Activated CD4-positive, alpha-beta T cell treated with anti-CD3 and anti-CD28 coated beads for 36 hours (primary cell): ENCODE measurements around the gene RFFL. TPM values are rescaled to one million over a fixed set of nuclear protein-coding genes. Genes with fewer than 3 reads are reported as not detected.

ENCODE experiments used
- ATAC-seq: fragments of 200-7000 bp; cut with Tn5 transposase; one replicate; pipeline ENCODE4 v1.10.0; 2021; ENCODE audit warnings: mild to moderate bottlenecking, moderate library complexity
- CTCF ChIA-PET: fragments of 350-600 bp; sonication (Branson Sonifier 250); formaldehyde crosslinking; loops from one replicate; lab custom pipeline; 2021; ENCODE audit warnings: antibody characterized with exemption; lab: Charles Lee
- POLR2A ChIA-PET: fragments of 350-600 bp; sonication (Branson Sonifier 250); formaldehyde crosslinking; loops from one replicate; lab custom pipeline; 2021; ENCODE audit warnings: antibody characterized with exemption, inconsistent platforms; lab: Charles Lee
- DNase-seq: peaks from one replicate; pipeline ENCODE4 v3.0.0-alpha.2; 2020
- H3K27ac Mint-ChIP-seq: one replicate; pipeline ENCODE4 v1.8.0; 2021; ENCODE audit warnings: mixed read lengths
- H3K27me3 Mint-ChIP-seq: one replicate; pipeline ENCODE4 v1.8.0; 2021; ENCODE audit warnings: mixed read lengths
- H3K36me3 Mint-ChIP-seq: one replicate; pipeline ENCODE4 v1.8.0; 2021; ENCODE audit warnings: low read depth, mixed read lengths
- H3K4me1 Mint-ChIP-seq: one replicate; pipeline ENCODE4 v1.8.0; 2021; ENCODE audit warnings: mixed read lengths
- H3K4me3 Mint-ChIP-seq: one replicate; pipeline ENCODE4 v1.8.0; 2021; ENCODE audit warnings: mild to moderate bottlenecking, moderate library complexity, mixed read lengths
- H3K9me3 Mint-ChIP-seq: one replicate; pipeline ENCODE4 v1.8.0; 2021; ENCODE audit warnings: low read depth, mixed read lengths
- intact Hi-C, 2 experiments: fragments of 100-400 bp; cut with DNase I in 1 of 2; cut with micrococcal nuclease in 1 of 2; formaldehyde crosslinking; loops; one replicate each; pipeline versions ENCODE4 v1.14.2 to v1.15.1; 2022 to 2024; cut with DNase I, micrococcal nuclease
- total RNA-seq, 2 experiments: library from RNA; stranded (reverse); gene quantifications; one replicate each; pipeline ENCODE4 v1.2.3, GENCODE V29; 2021

RFFL gene
- total RNA-seq, 2 experiments from 2014 or later: 19.2 to 22.9 TPM

DNA sequence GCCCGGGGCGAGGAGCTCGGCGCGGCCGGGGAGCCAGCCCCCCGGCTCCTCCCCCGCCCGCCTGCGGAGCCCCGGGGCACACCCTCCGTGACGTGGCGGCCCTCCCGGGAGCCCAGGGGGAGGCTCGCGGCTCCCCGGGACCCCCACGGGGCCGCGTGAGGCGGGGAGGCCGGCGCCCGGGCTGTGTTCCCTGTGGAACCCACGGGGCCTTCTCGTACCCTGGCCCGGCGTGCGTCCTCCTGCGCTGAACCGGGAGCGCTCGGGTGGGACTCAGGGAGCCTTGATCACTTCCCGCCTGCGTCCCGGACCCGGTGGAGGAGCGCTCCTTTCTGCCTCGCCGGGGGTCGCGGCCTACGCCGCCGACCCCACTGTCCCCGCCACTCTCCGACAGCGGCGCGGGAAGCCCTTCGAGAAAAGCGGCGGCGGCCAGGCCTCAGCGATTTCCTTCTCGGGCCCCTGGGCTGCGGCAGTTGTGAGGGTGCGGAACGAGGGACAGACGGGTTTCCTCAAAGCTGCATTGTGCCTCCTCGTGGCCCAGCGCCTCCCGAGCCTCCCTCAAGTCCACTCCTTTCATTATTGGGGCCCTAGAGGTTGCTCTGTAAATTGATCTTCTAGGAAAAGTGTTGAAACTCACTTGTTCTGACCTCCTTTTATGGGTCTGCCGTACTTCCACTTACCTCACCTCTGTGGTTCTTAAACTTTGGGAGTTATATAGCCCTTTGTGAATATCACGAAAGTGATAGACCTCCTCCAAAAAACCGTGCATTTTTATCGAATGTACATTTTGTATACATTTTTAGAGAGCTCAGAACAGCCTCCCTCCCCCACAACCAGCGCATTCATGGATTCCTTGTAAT, 82.6 kb downstream of the RFFL start:
- POLR2A ChIA-PET: interaction anchor here (0.6 to 1.5 kb wide), 7 partner anchors 10 to 603 kb away, joined by 3 to 5 read pairs (median 4); no protein-coding TSS in a partner anchor

DNA sequence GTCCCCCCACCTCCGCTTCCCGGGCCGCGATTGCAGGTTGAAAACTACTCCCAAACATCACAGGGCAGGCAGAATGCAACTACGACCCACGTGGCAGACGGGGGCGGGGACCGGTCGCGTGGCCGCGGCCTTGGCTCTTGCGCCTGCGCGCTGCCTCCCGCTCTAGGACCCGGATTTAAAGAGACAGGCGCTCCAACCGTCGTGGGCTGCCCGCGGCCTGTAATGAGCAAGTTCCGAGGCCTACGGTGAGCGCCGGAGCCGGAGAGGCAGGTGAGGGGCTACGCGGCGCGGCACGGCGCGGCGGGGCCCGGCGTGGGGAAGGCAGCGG, 83.2 kb downstream of the RFFL start, which contains the start of gene LIG3:
TSS of gene LIG3 (plus strand) at position 160 of the 328 bp plus-strand sequence. CDS start 2,494 bp downstream, outside the sequence.
- H3K9me3 Mint-ChIP-seq: no peaks in the 10 kb centered on the region
- peaks cover 20% of the 10 kb centered on the region for H3K36me3 Mint-ChIP-seq
- H3K4me1 Mint-ChIP-seq: peaks cover 47% of the 10 kb centered on the region
- intact Hi-C loops: loop anchor here (1.0 to 10.0 kb wide), 11 partner anchors 19 to 829 kb away; partner anchors contain the start of genes AP2B1 (in 1 of the 2), CCT6B (in 1 of the 2), NLE1 (in 1 of the 2) and RAD51D (in 1 of the 2)
- DNase-seq (peak; percentile 97), ATAC-seq (peak; percentile 86)
- CTCF ChIA-PET: interaction anchor here (0.9 to 4.9 kb wide), 7 partner anchors 19 to 401 kb away, joined by 3 to 25 read pairs (median 4); partner anchors contain the start of genes CCT6B, RAD51D, TMEM132E and ZNF830
- H3K27me3 Mint-ChIP-seq: no peaks in the 10 kb centered on the region
- H3K4me3 Mint-ChIP-seq: peak within 1 kb of the TSS; percentile 86
- peak within 1 kb of the TSS; percentile 98 for H3K27ac Mint-ChIP-seq
- POLR2A ChIA-PET: interaction anchor here (0.6 to 1.5 kb wide), 4 partner anchors 16 to 140 kb away, joined by 3 to 4 read pairs (median 4); no protein-coding TSS in a partner anchor

More for the DNA sequence above, 82.6 kb downstream of the RFFL start:
- Mint-ChIP-seq H3K4me3 (peak overlapping the region; percentile 86), H3K27ac (peak overlapping the region; percentile 93), H3K9me3 (no peaks in the 10 kb centered on the region), H3K27me3 (no peaks in the 10 kb centered on the region), H3K4me1 (peaks cover 50% of the 10 kb centered on the region), H3K36me3 (peaks cover 20% of the 10 kb centered on the region)
- peak; percentile 82 for DNase-seq
- peak; percentile 82 for ATAC-seq
- CTCF ChIA-PET: interaction anchor here (0.7 to 4.9 kb wide), 14 partner anchors 11 to 554 kb away, joined by 3 to 25 read pairs (median 4); partner anchors contain the start of genes CCT6B, RAD51D, TMEM132E and ZNF830
- intact Hi-C loops: loop anchor here (1.0 to 10.0 kb wide), 11 partner anchors 20 to 828 kb away; partner anchors contain the start of genes CCT6B (in 2 of the 2), ZNF830 (in 2 of the 2), AP2B1 (in 1 of the 2) and NLE1 (in 1 of the 2)

DNA sequence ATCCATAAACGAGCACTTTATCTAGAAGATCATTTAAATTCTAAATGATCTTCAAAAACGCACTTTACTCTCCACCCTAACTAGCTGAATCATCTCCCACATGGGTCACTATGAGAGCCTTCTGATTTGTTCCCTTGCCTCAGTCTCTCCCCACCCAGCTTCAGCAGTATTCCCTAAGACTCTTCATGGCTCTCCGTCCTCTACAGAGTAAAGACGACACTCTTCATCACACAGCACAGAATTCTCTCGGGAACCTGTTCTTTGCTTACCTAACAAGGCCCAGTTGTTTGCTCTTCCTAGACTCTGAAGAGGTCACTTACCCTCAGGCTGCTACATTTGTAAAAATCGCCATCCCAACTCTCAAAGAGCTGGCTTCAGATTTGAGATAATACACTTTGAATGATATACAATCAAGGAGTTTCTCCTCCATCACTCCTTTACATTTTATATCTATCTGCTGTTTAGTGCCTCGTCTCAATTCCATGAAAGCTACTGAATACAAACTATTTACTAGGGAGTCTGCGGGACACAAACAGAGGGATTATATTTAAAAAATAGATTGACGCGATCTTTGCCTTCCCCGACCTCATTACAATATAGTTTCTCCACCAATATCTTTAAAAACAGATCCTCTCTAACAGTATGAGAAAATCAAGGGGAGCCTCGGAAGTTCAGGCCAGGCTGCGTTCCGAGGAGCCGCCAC, 83.7 kb downstream of the RFFL start:
- no peaks in the 10 kb centered on the region for H3K9me3 Mint-ChIP-seq
- H3K4me3 Mint-ChIP-seq: peak overlapping the region; percentile 84
- ATAC-seq (no peak), DNase-seq (no peak)
- peaks cover 48% of the 10 kb centered on the region for H3K4me1 Mint-ChIP-seq
- intact Hi-C loops: loop anchor here (1.0 to 10.0 kb wide), 11 partner anchors 18 to 830 kb away; partner anchors contain the start of genes AP2B1 (in 1 of the 2), CCT6B (in 1 of the 2), NLE1 (in 1 of the 2) and RAD51D (in 1 of the 2)
- peak overlapping the region; percentile 98 for H3K27ac Mint-ChIP-seq
- H3K36me3 Mint-ChIP-seq: peaks cover 20% of the 10 kb centered on the region
- ChIA-PET POLR2A (interaction anchor here (0.6 to 1.5 kb wide), 3 partner anchors 39 to 830 kb away, joined by 3 to 4 read pairs (median 3); no protein-coding TSS in a partner anchor), CTCF (interaction anchor here (0.8 to 4.9 kb wide), 5 partner anchors 16 to 139 kb away, joined by 3 to 25 read pairs (median 4); partner anchors contain the start of genes CCT6B, RAD51D and ZNF830)
- no peaks in the 10 kb centered on the region for H3K27me3 Mint-ChIP-seq

DNA sequence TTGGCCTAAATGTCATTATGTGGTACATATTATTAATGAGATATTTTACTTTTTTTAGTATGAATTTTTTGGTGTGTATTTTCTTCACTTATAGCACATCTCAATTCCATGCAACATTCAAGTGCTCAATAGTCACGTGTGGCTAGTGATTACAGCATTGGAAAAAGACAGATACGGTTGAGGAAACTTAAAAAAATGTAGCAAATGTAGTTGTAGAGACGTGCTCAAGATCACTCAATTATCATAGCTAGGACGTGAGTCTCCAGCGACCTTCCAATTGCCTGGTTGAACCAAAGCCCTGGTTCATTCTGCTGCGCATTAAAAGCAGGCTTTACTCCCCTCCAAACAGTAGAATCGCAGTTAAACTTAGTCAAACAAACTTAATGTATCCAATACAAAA, 84.4 kb downstream of the RFFL start:
- intact Hi-C loops: no loop called here
- POLR2A ChIA-PET: interaction anchor here (0.6 to 0.7 kb wide), 2 partner anchors 342 to 831 kb away, joined by 3 to 8 read pairs; no protein-coding TSS in a partner anchor
- peak overlapping the region; percentile 20 for H3K27ac Mint-ChIP-seq
- ATAC-seq (no peak), DNase-seq (no peak)
- H3K4me3 Mint-ChIP-seq: peak overlapping the region; percentile 84
- peaks cover 17% of the 10 kb centered on the region for H3K36me3 Mint-ChIP-seq
- CTCF ChIA-PET: interaction anchor here (0.6 to 4.9 kb wide), 5 partner anchors 15 to 437 kb away, joined by 3 to 25 read pairs (median 4); partner anchors contain the start of gene RAD51D
- H3K4me1 Mint-ChIP-seq: peaks cover 48% of the 10 kb centered on the region
- no peaks in the 10 kb centered on the region for H3K9me3 Mint-ChIP-seq
- H3K27me3 Mint-ChIP-seq: no peaks in the 10 kb centered on the region

DNA sequence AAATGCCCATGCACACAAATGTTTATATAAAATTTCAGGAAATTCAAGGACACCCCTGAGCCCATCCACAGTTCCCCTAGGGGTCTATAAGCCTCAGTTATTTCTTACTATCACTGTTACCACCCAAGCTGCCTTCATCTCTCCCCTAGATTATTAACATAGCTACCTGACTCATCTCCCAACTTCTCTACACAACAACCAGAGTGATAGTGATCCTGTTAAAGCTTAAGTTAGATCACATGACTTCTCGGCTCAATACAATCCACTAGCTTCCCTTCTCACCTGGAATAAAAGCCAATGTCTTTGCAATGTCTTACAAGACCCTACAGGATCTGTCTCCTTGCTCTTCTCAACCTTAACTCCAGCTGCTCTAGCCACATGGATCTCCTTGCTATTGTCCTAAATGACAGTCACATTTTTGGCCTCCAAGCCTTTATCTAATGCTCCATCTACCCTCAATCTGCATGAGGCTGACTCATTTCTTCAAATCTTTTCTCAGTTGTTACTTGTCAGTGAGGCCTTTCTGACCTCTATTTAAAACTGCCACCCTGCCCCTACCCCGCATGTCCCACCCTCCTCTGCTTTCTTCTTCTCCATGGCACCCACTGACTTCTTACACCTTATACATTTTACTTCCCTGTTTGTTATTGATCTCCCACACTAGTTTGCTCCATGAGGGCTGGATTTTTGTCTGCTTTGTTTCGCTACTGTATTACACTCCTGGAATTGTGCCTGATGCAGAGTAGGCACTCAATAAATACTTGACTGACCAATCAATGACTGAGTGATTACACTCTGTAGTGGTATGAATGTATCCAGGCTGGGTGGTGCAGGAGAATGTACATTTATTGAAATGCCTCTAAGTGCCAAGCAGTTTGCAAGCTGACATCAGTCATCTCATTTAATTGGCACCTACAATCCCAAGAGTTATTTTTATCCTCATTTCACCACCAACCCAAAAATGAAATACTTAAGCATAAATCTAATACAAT, 88.4 kb downstream of the RFFL start:
- peaks cover 22% of the 10 kb centered on the region for H3K4me1 Mint-ChIP-seq
- no peaks in the 10 kb centered on the region for H3K36me3 Mint-ChIP-seq
- intact Hi-C loops: no loop called here
- no peaks in the 10 kb centered on the region for H3K27me3 Mint-ChIP-seq
- H3K4me3 Mint-ChIP-seq: no peak overlapping the region
- ChIA-PET POLR2A (interaction anchor here (1.4 kb wide), 1 partner anchor 11 kb away, joined by 3 read pairs; no protein-coding TSS in a partner anchor), CTCF (interaction anchor here (0.8 to 1.7 kb wide), 3 partner anchors 9 to 481 kb away, joined by 3 to 6 read pairs (median 3); partner anchors contain the start of gene RAD51D)
- no peaks in the 10 kb centered on the region for H3K9me3 Mint-ChIP-seq
- peak overlapping the region; percentile 11 for H3K27ac Mint-ChIP-seq
- DNase-seq: no peak
- ATAC-seq: peak; percentile 71

DNA sequence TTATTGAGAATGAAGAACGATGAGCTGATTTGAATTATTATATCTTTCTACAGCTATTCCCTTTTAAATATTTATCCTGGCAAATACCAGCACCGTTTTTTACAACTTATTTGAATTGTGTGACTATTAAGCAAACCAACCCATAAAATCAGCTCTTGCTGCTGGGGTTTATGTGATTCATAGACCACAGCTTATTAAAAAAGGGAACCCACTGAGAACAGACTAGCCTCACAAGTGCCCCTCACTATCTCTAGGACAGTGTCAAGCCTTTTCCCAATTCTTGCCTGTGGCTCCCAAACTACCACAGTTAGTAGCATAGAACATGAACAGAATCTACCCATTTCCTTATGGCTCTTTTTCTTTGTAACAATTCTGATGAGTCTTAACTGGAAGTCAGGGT, 89.3 kb downstream of the RFFL start:
- Mint-ChIP-seq H3K4me3 (no peak overlapping the region), H3K36me3 (peaks cover 2% of the 10 kb centered on the region), H3K9me3 (no peaks in the 10 kb centered on the region), H3K4me1 (peaks cover 15% of the 10 kb centered on the region), H3K27me3 (no peaks in the 10 kb centered on the region), H3K27ac (peak overlapping the region; percentile 26)
- no peak for DNase-seq
- ChIA-PET POLR2A (interaction anchor here (1.4 kb wide), 1 partner anchor 10 kb away, joined by 3 read pairs; no protein-coding TSS in a partner anchor), CTCF (interaction anchor here (0.8 to 1.7 kb wide), 3 partner anchors 8 to 480 kb away, joined by 3 to 6 read pairs (median 3); partner anchors contain the start of gene RAD51D)
- no peak for ATAC-seq
- intact Hi-C loops: no loop called here

DNA sequence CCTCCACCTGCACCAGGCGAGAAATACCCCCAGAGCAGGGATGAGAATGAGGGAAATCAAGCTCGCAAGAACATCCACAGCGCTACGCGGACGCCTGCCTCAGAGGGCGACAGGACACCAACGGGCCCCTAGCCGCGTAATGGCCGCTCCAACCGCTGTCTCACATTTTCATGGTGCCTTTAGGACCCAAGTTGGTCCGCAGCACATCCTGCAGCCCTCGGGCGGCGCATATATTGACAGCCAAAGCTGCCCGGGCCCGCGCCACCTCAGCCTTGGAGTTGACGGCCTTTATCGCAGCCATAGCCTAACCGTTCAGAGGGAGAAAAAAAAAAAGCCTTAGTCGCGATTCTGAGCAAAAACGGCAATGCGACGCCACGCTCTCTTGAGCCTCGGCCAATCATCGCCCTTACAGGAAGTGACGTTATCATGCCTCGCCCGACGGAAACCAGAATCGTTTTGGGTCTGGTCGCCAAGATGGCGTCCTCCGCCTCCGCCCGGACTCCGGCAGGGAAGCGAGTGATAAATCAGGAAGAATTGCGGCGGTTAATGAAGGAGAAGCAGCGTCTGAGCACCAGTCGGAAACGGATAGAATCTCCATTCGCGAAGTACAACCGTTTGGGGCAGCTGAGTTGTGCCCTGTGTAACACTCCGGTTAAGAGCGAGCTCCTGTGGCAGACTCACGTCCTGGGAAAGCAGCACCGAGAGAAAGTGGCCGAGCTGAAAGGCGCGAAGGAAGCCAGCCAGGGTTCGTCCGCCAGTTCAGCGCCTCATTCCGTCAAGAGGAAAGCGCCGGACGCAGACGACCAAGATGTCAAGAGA, 102.2 kb downstream of the RFFL start, which contains the start of the genes CCT6B and ZNF830:
TSS of gene CCT6B (minus strand) at position 368 of the 819 bp plus-strand sequence. CDS start at position 301, 67 bp downstream.
TSS of gene ZNF830 (plus strand) at position 448 of the 819 bp plus-strand sequence. CDS start at position 475, 27 bp downstream.
- ChIA-PET POLR2A (no interaction called here), CTCF (interaction anchor here (1.0 kb wide), 2 partner anchors 9 to 19 kb away, joined by 3 to 5 read pairs; partner anchors contain the start of gene LIG3)
- H3K27ac Mint-ChIP-seq: peak within 1 kb of the TSS; percentile 100
- H3K9me3 Mint-ChIP-seq: no peaks in the 10 kb centered on the region
- H3K4me1 Mint-ChIP-seq: peaks cover 26% of the 10 kb centered on the region
- peaks cover 25% of the 10 kb centered on the region for H3K36me3 Mint-ChIP-seq
- peak within 1 kb of the TSS; percentile 99 for H3K4me3 Mint-ChIP-seq
- intact Hi-C loops: loop anchor here (1.0 to 10.0 kb wide), 11 partner anchors 19 to 1525 kb away; partner anchors contain the start of genes LIG3 (in 1 of the 2), RAD51D (in 1 of the 2), RFFL (in 1 of the 2) and TAF15 (in 1 of the 2)
- no peaks in the 10 kb centered on the region for H3K27me3 Mint-ChIP-seq
- DNase-seq: peak; percentile 95
- ATAC-seq: peak; percentile 91

DNA sequence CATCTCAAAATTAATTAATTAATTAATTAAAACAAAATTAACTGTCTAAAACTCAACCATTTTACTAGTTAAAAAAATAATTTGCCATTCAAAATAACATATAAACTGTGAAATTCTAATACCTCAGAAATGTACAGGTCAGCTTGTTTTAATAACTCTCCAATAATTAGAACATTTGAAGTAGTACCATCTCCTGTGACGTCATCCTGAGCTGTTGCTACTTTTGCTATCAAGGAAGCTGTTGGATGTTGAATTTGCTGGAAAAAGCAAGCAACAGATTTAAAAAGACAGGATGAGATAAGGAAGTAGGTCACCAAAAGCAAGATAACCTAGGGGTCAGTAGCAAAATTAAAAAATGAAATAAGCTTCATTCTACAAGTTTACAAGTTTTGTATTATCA, 105.1 kb downstream of the RFFL start:
- intact Hi-C loops: no loop called here
- ChIA-PET POLR2A (interaction anchor here (1.1 kb wide), 1 partner anchor 105 kb away, joined by 3 read pairs; the partner anchor contains the start of gene RFFL), CTCF (interaction anchor here (1.4 kb wide), 1 partner anchor 132 kb away, joined by 7 read pairs; no protein-coding TSS in a partner anchor)
- no peak overlapping the region for H3K4me3 Mint-ChIP-seq
- H3K27ac Mint-ChIP-seq: no peak overlapping the region
- H3K9me3 Mint-ChIP-seq: no peaks in the 10 kb centered on the region
- peaks cover 14% of the 10 kb centered on the region for H3K36me3 Mint-ChIP-seq
- H3K27me3 Mint-ChIP-seq: no peaks in the 10 kb centered on the region
- H3K4me1 Mint-ChIP-seq: peaks cover 18% of the 10 kb centered on the region
- DNase-seq (no peak), ATAC-seq (no peak)
